Endodermal cell (in vitro differentiated cells): ENCODE measurements around the gene SAMD4B. TPM values are rescaled to one million over a fixed set of nuclear protein-coding genes. Genes with fewer than 3 reads are reported as not detected.
A peak's percentile ranks its signal among the peaks of the same experiment; 100 is the strongest.

ENCODE experiments used
- DNase-seq: peaks from one replicate; pipeline ENCODE4 v3.0.0-alpha.2; 2017
- H3K27ac ChIP-seq: 2 replicates; pipeline ENCODE4 v1.5.1; 2013; ENCODE audit warnings: mild to moderate bottlenecking, low read depth, low read length, moderate library complexity
- H3K27me3 ChIP-seq: 2 replicates; pipeline ENCODE4 v1.6.1; 2013; ENCODE audit warnings: mild to moderate bottlenecking, low read length, moderate library complexity; ENCODE audit not compliant: insufficient read depth, control insufficient read depth, poor library complexity, severe bottlenecking
- H3K36me3 ChIP-seq: 2 replicates; pipeline ENCODE4 v1.7.0; 2013; ENCODE audit warnings: mild to moderate bottlenecking, low read length, moderate library complexity; ENCODE audit not compliant: control insufficient read depth, insufficient read depth
- H3K4me1 ChIP-seq: one replicate; pipeline ENCODE4 v1.7.0; 2013; ENCODE audit warnings: low read length; ENCODE audit not compliant: control insufficient read depth, insufficient read depth
- H3K4me3 ChIP-seq: 2 replicates; pipeline ENCODE4 v1.5.1; 2013; ENCODE audit warnings: mild to moderate bottlenecking, low read length, moderate library complexity
- H3K9ac ChIP-seq: 2 replicates; pipeline ENCODE4 v1.6.1; 2013; ENCODE audit warnings: mild to moderate bottlenecking, low read length, moderate library complexity; ENCODE audit not compliant: poor library complexity, severe bottlenecking; ENCODE audit errors: extremely low read depth
- H3K9me3 ChIP-seq: 2 replicates; pipeline ENCODE4 v1.6.1; 2013; ENCODE audit warnings: mild to moderate bottlenecking, low read length, moderate library complexity; ENCODE audit not compliant: control insufficient read depth
- H3K27ac Mint-ChIP-seq: 2 replicates; pipeline ENCODE4 v1.8.0; 2020; ENCODE audit warnings: mixed read lengths
- H3K27me3 Mint-ChIP-seq: 2 replicates; pipeline ENCODE4 v1.8.0; 2021; ENCODE audit warnings: mild to moderate bottlenecking, mixed read lengths; ENCODE audit not compliant: insufficient read depth
- H3K36me3 Mint-ChIP-seq: 2 replicates; pipeline ENCODE4 v1.8.0; 2020; ENCODE audit warnings: low read depth, mixed read lengths
- H3K4me1 Mint-ChIP-seq: 2 replicates; pipeline ENCODE4 v1.8.0; 2020; ENCODE audit warnings: mixed read lengths
- H3K4me3 Mint-ChIP-seq: 2 replicates; pipeline ENCODE4 v1.8.0; 2020; ENCODE audit warnings: mild to moderate bottlenecking, moderate library complexity, mixed read lengths
- H3K9me3 Mint-ChIP-seq: 2 replicates; pipeline ENCODE4 v1.8.0; 2020; ENCODE audit warnings: mild to moderate bottlenecking, mixed read lengths
- CTCF ChIP-seq: fragments of 200-600 bp; sonication (generic); conservative IDR thresholded peaks from 2 replicates; pipeline ENCODE4 v1.5.0; 2021; ENCODE audit warnings: antibody characterized with exemption, mild to moderate bottlenecking
- WGBS, 2 experiments: methylation state at CpG; one replicate each; pipeline versions ENCODE4 v1.1.5 to v1.1.7; 2013; ENCODE audit warnings: missing lambda C conversion rate in 2 of 2, mixed read lengths in 1 of 2; ENCODE audit not compliant: insufficient coverage in 1 of 2, insufficient read length in 1 of 2; 5-methylcytosine and 5-hydroxymethylcytosine counted together
- long read RNA-seq, 4 experiments: library from polyadenylated mRNA in 2 of 4; library from RNA in 1 of 4; library from capped mRNA in 1 of 4; stranded (forward) in 3 of 4; unstranded in 1 of 4; transcript quantifications; one replicate each; pipeline ENCODE4 v2.0.0, GENCODE V29; 2020 to 2021; ENCODE audit warnings: inconsistent platforms in 1 of 4
- polyA plus RNA-seq, 2 experiments: library from polyadenylated mRNA; stranded (reverse); fragments of 50-300 nt; gene quantifications; one replicate each; pipeline ENCODE4 v1.2.3, GENCODE V29; 2013
- total RNA-seq, 2 donors: library from RNA; stranded (reverse); fragmentation: NEBNext Ultra II Directional in 1 of 2; extraction: Animal tissue kit (Norgen Biotek cat#: 25700) in 1 of 2; gene quantifications; 2 replicates in 1 of 2; 3 replicates in 1 of 2; pipeline ENCODE4 v1.2.1, GENCODE V29; 2021

Gene SAMD4B
- 100 to 1,000 TPM; 155 to 159 TPM for total RNA-seq
- polyA plus RNA-seq (2013, experiment 1 of 2): 136 TPM
- 120 TPM for polyA plus RNA-seq (2013, experiment 2 of 2)
- long read RNA-seq, experiment 1, transcript SAMD4B-204 (1 exons, 578 nt): major isoform, 14 of 55 reads
- long read RNA-seq, experiment 1, partial matches to known transcripts: 18 of 55 reads
- long read RNA-seq, experiment 1, other reads (novel, unspliced or antisense): 23 of 55 reads
- long read RNA-seq, experiment 2, transcript SAMD4B-213 (12 exons, 3,664 nt): major isoform, 5 of 287 reads
- long read RNA-seq, experiment 2, partial matches to known transcripts: 74 of 287 reads
- long read RNA-seq, experiment 2, other reads (novel, unspliced or antisense): 200 of 287 reads
- long read RNA-seq, experiment 3, partial matches to known transcripts: 28 of 58 reads
- long read RNA-seq, experiment 3, other reads (novel, unspliced or antisense): 21 of 58 reads
- long read RNA-seq, experiment 4, partial matches to known transcripts: 0 of 2 reads
- long read RNA-seq, experiment 4, other reads (novel, unspliced or antisense): 0 of 2 reads

DNA sequence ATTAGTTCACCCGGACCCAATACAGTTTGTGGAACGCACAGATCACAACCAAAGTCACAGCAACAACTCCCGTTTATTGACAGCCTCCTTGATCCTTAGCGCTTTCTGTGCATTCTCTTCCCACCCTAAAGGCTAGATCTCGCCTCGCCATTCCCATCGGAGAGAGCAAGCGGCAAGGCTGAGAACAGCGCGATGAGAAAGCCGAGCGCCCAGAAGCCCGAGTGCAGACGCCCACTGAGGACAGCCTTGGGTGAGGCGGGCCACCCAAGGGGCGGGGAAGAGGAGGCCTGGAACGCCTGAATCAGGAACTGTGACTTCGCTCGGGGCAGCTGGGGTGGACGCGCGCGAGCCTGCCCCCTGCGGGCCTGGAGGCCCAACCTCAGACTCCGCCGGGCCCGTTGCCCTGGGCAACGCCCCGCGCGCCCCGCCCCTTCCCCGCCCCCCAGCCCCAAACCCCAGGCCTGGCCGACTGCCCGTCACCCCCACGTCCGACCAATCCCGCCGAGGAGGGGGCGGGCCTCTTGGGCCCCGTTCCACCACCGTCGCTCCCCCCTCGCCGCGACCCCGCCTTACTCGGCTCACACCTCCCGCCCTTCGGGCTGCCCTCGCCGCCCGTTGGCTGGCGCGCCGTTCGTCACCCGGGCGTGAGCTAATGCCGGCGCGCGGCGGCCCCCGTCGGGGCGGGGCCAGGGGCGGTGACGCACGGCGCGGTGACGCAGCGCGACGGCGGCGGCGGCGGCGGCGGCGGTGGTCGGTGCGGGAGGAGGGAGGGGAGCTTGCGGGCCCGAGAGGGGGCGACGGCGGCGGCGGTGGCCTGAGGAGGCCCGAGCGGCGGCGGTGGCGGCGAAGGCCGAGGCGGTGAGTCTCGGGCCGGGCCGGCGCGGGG lies at the start of gene SAMD4B:
Gene SAMD4B, plus strand, starts transcription at position 703 of the 886 bp plus-strand sequence. CDS start 14,473 bp downstream, outside the sequence.
- H3K27ac Mint-ChIP-seq: peak within 1 kb of the TSS; percentile 95
- Histone ChIP-seq H3K9me3 (no peaks in the 10 kb centered on the region), H3K27ac (peak within 1 kb of the TSS; percentile 75), H3K36me3 (peaks cover 17% of the 10 kb centered on the region), H3K9ac (peak within 1 kb of the TSS; percentile 90), H3K4me3 (peak within 1 kb of the TSS; percentile 100), H3K27me3 (no peaks in the 10 kb centered on the region), H3K4me1 (peaks cover 8% of the 10 kb centered on the region)
- peaks cover 4% of the 10 kb centered on the region for H3K36me3 Mint-ChIP-seq
- peak within 1 kb of the TSS; percentile 91 for H3K4me3 Mint-ChIP-seq
- peak; percentile 80 for TF ChIP-seq CTCF
- no peaks in the 10 kb centered on the region for H3K9me3 Mint-ChIP-seq
- 0% methylated on average over 4 to 99 of the region's 105 CpGs for WGBS, 2 experiments
- H3K27me3 Mint-ChIP-seq: peaks cover 12% of the 10 kb centered on the region
- DNase-seq: peak; percentile 100
- H3K4me1 Mint-ChIP-seq: peaks cover 44% of the 10 kb centered on the region

DNA sequence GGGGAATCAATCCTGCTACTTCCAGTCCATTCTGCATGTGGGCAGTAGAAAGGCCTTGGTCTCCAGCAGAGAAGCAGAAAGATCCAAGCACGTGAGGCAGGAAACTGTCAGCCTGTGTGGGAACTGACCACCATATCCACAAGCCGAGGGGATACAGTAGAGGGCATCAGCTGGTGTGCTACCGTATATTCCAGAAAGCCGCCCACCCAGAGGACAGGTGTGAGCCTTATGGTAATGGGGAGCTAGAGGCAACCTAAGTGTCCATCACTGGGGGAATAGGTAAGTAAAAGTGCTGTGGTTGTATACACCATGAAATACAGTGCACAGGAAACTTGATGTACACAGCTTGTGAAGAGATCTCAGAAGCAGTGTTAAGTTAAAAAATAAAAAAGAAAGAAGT lies 48.8 kb upstream of the SAMD4B start:
- no peaks in the 10 kb centered on the region for H3K9me3 ChIP-seq
- Mint-ChIP-seq H3K36me3 (no peaks in the 10 kb centered on the region), H3K4me1 (no peaks in the 10 kb centered on the region), H3K9me3 (no peaks in the 10 kb centered on the region), H3K27ac (no peak overlapping the region), H3K27me3 (peaks cover 44% of the 10 kb centered on the region), H3K4me3 (no peak overlapping the region)
- no peaks in the 10 kb centered on the region for H3K36me3 ChIP-seq
- H3K9ac ChIP-seq: no peak overlapping the region
- DNase-seq: no peak
- H3K27me3 ChIP-seq: peaks cover 44% of the 10 kb centered on the region
- H3K4me3 ChIP-seq: no peak overlapping the region
- WGBS, 2 experiments: 61 to 75% methylated on average over 4 of the region's 4 CpGs
- H3K27ac ChIP-seq: no peak overlapping the region
- H3K4me1 ChIP-seq: no peaks in the 10 kb centered on the region
- TF ChIP-seq CTCF: no peak

DNA sequence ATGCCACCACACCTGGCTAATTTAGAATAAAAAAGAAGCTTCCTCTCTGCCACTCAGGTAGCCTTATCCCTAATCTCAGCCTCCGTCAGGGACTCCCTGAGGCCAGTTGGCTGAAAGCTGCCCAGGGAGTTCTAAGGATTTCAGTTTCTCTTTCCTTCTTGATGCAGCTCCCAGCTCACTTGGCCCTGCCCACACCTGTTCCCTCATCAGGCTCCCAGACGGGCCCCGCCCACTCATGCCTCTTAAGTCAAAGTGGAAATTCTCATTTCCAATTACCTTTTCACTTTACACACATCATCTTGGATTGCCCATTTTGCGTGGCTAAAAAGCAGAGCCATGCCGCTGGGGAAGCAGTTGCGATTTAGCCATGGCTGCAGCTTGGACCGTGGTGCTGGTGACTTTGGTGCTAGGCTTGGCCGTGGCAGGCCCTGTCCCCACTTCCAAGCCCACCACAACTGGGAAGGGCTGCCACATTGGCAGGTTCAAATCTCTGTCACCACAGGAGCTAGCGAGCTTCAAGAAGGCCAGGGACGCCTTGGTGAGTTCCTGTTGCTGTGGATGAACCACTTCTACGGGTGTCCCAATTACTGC lies 46.1 kb upstream of the SAMD4B start, which contains the start of gene IFNL1:
Gene IFNL1, plus strand, starts transcription at position 353 of the 591 bp plus-strand sequence. Its CDS starts 15 bp downstream, at position 368.
- H3K4me1 ChIP-seq: no peaks in the 10 kb centered on the region
- Mint-ChIP-seq H3K27ac (no peak within 1 kb of the TSS), H3K9me3 (no peaks in the 10 kb centered on the region), H3K27me3 (peaks cover 28% of the 10 kb centered on the region), H3K4me3 (no peak within 1 kb of the TSS), H3K4me1 (no peaks in the 10 kb centered on the region), H3K36me3 (no peaks in the 10 kb centered on the region)
- H3K4me3 ChIP-seq: no peak within 1 kb of the TSS
- H3K9ac ChIP-seq: no peak within 1 kb of the TSS
- WGBS, 2 experiments: 87 to 89% methylated on average over 7 to 11 of the region's 11 CpGs
- DNase-seq: no peak
- H3K9me3 ChIP-seq: no peaks in the 10 kb centered on the region
- no peaks in the 10 kb centered on the region for H3K36me3 ChIP-seq
- no peak within 1 kb of the TSS for H3K27ac ChIP-seq
- H3K27me3 ChIP-seq: peaks cover 25% of the 10 kb centered on the region
- TF ChIP-seq CTCF: no peak
